Activated T-helper 2 cell treated with anti-CD3 and anti-CD28 coated beads, Interferon-gamma antibody, Interleukin-2, Interleukin-4, amounts not matched to agents 10 μg/mL and 5 μg/mL and 100 μg/mL, durations not matched to agents 14 hours and 24 hours and 36 hours (primary cell): ENCODE data around the gene CDHR3. TPM values are rescaled to one million over a fixed set of nuclear protein-coding genes. Genes with fewer than 3 reads are reported as not detected.
A peak's percentile ranks its signal among the peaks of the same experiment; 100 is the strongest.

ENCODE experiments used
- DNase-seq: peaks from one replicate; pipeline ENCODE4 v3.0.0; 2021; ENCODE audit warnings: low spot score
- H3K27ac Mint-ChIP-seq: one replicate; pipeline ENCODE4 v1.8.0; 2021; ENCODE audit warnings: mixed read lengths
- H3K27me3 Mint-ChIP-seq: one replicate; pipeline ENCODE4 v1.8.0; 2021; ENCODE audit warnings: low read depth, mixed read lengths
- H3K36me3 Mint-ChIP-seq: one replicate; pipeline ENCODE4 v1.8.0; 2021; ENCODE audit warnings: low read depth, mixed read lengths
- H3K4me1 Mint-ChIP-seq: one replicate; pipeline ENCODE4 v1.8.0; 2021; ENCODE audit warnings: low read depth, mixed read lengths
- H3K4me3 Mint-ChIP-seq: one replicate; pipeline ENCODE4 v1.8.0; 2021; ENCODE audit warnings: low read depth, mild to moderate bottlenecking, moderate library complexity, mixed read lengths
- H3K9me3 Mint-ChIP-seq: one replicate; pipeline ENCODE4 v1.8.0; 2021; ENCODE audit warnings: mixed read lengths
- intact Hi-C: fragments of 100-400 bp; cut with micrococcal nuclease; formaldehyde crosslinking; loops from one replicate; pipeline ENCODE4 v1.15.1; 2023
- total RNA-seq: library from RNA; stranded (reverse); gene quantifications from 2 replicates; pipeline ENCODE4 v1.2.3, GENCODE V29; 2022

The CDHR3 gene
- total RNA-seq, 1 donor from 2014 or later, result 0.98 TPM

GRCh38 chr7:106053109-106053508 is 90.0 kb downstream of the CDHR3 start:
- Mint-ChIP-seq H3K4me3 (no peak overlapping the region), H3K9me3 (no peaks in the 10 kb centered on the region), H3K27ac (no peak overlapping the region), H3K4me1 (peaks cover 12% of the 10 kb centered on the region), H3K36me3 (no peaks in the 10 kb centered on the region), H3K27me3 (peaks cover 23% of the 10 kb centered on the region)
- intact Hi-C loops, result no loop called here
- DNase-seq, result no peak

- peaks cover 20% of the 10 kb centered on the region for H3K27me3 Mint-ChIP-seq
- intact Hi-C loops, result no loop called here
- no peak for DNase-seq
- no peak overlapping the region for H3K4me3 Mint-ChIP-seq
- no peaks in the 10 kb centered on the region for H3K36me3 Mint-ChIP-seq
- H3K4me1 Mint-ChIP-seq, result peaks cover 17% of the 10 kb centered on the region
- H3K27ac Mint-ChIP-seq, result no peak overlapping the region
- H3K9me3 Mint-ChIP-seq, result no peaks in the 10 kb centered on the region
Observed at GRCh38 chr7:106054156-106054910, 91.3 kb downstream of the CDHR3 start.

- Mint-ChIP-seq H3K4me3 (no peak overlapping the region), H3K4me1 (peaks cover 19% of the 10 kb centered on the region), H3K27me3 (peaks cover 18% of the 10 kb centered on the region), H3K9me3 (no peaks in the 10 kb centered on the region), H3K36me3 (no peaks in the 10 kb centered on the region), H3K27ac (no peak overlapping the region)
- no peak for DNase-seq
- intact Hi-C loops, result loop anchor here (5.0 kb wide), 1 partner anchor 57 kb away; the partner anchor contains the start of gene SYPL1
Observed at GRCh38 chr7:106054971-106055532, 92.0 kb downstream of the CDHR3 start.

DNA sequence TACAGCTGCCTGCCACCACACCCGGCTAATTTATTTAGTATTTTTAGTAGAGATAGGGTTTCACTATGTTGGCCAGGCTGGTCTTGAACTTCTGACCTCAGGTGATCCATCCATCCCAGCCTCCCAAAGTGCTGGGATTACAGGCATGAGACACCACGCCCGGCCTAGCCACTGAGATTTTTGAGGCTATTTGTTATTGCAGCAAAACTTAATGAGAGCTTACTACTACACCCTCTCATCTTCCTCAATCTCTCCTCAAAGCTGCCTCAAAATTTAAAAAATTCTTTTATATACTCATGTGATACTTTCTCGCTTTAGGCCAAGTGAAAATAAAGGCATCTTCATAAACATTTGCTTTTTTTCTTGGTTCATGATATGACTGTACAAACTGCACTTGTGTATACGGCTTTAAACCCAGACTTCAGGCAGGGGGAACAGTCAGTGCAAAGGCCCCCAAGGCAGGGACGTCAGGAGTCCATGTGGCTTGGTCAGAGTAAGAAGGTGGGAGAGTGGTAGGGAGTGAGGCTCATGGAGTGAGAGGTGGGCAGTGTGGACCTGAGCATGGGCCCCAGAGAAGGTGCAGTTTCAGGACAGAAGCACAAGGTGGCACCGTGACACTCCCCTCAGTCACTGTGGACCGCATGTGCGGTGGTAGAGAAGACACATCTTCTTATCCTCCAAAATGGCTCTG is 93.6 kb downstream of the CDHR3 start:
- H3K4me1 Mint-ChIP-seq, result peaks cover 19% of the 10 kb centered on the region
- no peaks in the 10 kb centered on the region for H3K36me3 Mint-ChIP-seq
- peaks cover 14% of the 10 kb centered on the region for H3K27me3 Mint-ChIP-seq
- no peaks in the 10 kb centered on the region for H3K9me3 Mint-ChIP-seq
- H3K27ac Mint-ChIP-seq, result no peak overlapping the region
- intact Hi-C loops, result loop anchor here (1.0 to 5.0 kb wide), 2 partner anchors 56 to 97 kb away; partner anchors contain the start of gene SYPL1
- no peak overlapping the region for H3K4me3 Mint-ChIP-seq
- DNase-seq, result peak; percentile 57

DNA sequence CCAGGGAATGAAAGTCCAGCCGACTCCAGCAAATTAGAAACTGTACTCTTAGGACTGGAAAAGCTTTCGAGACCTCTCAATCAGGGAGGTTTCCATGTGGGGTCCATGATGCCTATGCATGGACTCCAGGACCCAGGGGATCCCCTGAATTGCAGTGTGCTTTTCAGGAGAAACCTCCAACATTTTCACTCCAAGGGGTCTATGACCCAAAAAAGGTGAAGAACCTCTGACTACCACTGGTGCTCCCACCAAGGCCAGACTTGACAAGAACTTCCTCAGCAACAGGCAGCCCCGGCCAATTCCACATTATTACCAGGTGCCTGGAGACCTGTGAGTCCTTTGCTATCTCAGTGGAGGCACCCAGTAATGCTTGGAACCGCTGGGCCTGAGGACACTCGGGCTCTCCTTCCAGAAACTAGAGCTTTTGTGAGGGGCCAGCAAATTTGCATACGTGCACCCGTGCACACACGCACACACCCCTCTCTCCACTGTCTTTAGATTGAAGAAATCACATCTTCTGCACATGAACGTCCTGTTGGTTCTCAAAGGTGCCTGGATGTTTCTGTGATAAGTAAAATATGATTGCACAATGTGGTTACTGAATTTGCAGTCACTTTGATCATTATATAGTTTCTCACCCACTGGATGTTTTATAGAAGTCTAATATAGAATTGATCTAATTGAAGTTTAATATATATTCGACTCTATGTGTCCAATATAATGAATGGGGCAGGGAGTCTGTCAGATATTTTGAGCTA is 94.3 kb downstream of the CDHR3 start:
- H3K27me3 Mint-ChIP-seq, result peaks cover 13% of the 10 kb centered on the region
- no peak overlapping the region for H3K4me3 Mint-ChIP-seq
- DNase-seq, result no peak
- peaks cover 22% of the 10 kb centered on the region for H3K4me1 Mint-ChIP-seq
- intact Hi-C loops, result loop anchor here (1.0 to 5.0 kb wide), 2 partner anchors 55 to 96 kb away; partner anchors contain the start of gene SYPL1
- no peaks in the 10 kb centered on the region for H3K36me3 Mint-ChIP-seq
- peak overlapping the region; percentile 48 for H3K27ac Mint-ChIP-seq
- H3K9me3 Mint-ChIP-seq, result no peaks in the 10 kb centered on the region

DNA sequence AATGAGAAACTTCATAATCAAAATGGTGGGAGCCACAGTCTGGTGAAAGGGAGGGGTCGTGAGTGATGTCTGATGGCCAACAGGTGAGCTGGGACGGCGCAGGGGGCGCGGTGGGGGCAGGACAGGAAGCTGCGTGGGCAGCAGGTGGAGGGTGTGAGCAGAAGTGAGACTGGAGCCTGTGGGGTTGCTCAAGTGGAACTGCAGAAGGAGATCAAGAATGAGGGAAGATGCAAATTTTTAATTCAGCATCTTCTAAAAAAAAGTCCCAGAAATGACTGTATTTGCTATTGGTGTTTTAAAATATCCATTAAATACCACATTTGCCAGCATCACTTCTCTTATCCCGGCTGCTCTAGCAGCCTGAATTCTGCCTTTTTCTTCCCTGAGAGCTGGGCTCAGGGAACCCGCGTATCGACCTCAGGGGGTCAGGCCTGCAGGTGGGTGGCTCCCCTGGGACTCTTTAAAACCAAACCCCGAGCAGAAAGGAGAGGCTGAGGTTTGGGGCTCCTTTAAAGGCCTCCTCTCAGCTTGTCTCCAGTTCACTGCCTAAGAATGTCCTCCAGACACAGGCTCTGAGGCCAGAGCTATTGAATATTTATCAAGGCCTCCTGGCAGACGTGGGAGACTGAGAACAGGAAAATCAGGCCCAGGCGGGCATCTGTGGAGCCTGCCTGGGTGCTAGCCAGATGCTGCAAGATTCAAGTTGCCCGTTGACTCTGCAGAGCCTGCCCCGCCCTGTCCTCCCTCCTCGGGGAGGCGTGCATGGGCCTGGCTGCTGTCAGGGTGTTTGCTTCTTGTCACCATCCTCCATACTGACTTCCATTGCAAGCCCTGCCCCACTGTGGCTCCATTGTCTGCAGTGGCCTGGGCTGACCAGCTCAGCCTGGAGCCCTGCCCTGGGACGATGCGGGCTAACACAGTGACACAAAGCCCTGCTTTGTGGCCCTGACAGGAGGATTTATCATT is 95.2 kb downstream of the CDHR3 start:
- no peaks in the 10 kb centered on the region for H3K36me3 Mint-ChIP-seq
- H3K27ac Mint-ChIP-seq, result peak overlapping the region; percentile 48
- no peaks in the 10 kb centered on the region for H3K9me3 Mint-ChIP-seq
- intact Hi-C loops, result loop anchor here (1.0 to 5.0 kb wide), 2 partner anchors 54 to 95 kb away; partner anchors contain the start of gene SYPL1
- peaks cover 12% of the 10 kb centered on the region for H3K27me3 Mint-ChIP-seq
- peaks cover 29% of the 10 kb centered on the region for H3K4me1 Mint-ChIP-seq
- no peak overlapping the region for H3K4me3 Mint-ChIP-seq
- no peak for DNase-seq

DNA sequence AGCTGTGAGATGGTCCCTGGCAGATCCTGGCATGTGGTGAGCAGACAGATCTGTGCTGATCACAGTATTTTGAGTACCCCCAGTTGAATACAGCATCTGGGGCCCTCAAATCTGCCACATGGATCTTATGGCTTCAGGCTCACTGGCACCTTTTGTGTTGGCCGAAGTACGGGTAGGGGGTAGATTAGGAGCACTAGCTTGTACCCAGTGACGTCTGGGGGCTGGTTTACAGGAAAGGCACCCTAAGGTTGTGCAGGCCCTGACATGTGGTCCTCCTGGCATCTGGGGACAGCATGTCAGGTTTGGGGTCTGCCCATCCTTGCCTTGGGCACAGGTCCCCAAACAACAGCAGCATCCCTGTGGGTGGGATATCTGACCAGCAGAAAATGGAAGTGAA is 95.9 kb downstream of the CDHR3 start:
- intact Hi-C loops, result loop anchor here (5.0 kb wide), 1 partner anchor 53 kb away; the partner anchor contains the start of gene SYPL1
- H3K4me3 Mint-ChIP-seq, result no peak overlapping the region
- no peak for DNase-seq
- H3K27ac Mint-ChIP-seq, result no peak overlapping the region
- H3K36me3 Mint-ChIP-seq, result no peaks in the 10 kb centered on the region
- peaks cover 5% of the 10 kb centered on the region for H3K27me3 Mint-ChIP-seq
- H3K9me3 Mint-ChIP-seq, result no peaks in the 10 kb centered on the region
- peaks cover 33% of the 10 kb centered on the region for H3K4me1 Mint-ChIP-seq

GRCh38 chr7:106059556-106059955 is 96.5 kb downstream of the CDHR3 start:
- Mint-ChIP-seq H3K4me1 (peaks cover 36% of the 10 kb centered on the region), H3K36me3 (no peaks in the 10 kb centered on the region), H3K4me3 (no peak overlapping the region), H3K27ac (no peak overlapping the region), H3K27me3 (peaks cover 2% of the 10 kb centered on the region), H3K9me3 (no peaks in the 10 kb centered on the region)
- no peak for DNase-seq
- intact Hi-C loops, result loop anchor here (5.0 kb wide), 1 partner anchor 53 kb away; the partner anchor contains the start of gene SYPL1

DNA sequence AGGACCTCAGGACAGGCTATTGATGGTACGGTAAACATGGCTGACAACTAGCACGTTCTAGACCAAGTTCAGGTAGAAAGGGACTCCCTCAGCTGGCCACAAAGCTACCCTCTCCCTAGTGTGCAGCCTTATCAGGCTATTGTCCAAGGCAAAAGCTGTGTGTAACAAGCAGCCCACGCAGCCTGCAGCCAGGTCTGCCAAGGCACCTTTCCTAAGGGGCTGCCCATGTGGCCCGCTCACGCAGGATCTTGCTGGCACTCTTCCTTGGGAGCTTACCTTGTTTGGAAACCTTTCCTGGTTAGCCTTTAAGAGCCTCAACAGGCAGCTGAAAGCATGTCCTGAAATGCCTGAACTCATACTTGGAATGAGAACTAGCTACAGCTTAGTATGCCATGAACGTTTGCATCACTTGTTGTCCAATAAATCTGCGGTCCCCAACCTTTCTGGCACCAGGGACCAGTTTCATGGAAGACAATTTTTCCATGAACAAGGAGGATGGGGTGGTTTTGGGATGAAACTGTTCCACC is 97.4 kb downstream of the CDHR3 start:
- DNase-seq, result no peak
- peaks cover 36% of the 10 kb centered on the region for H3K4me1 Mint-ChIP-seq
- no peaks in the 10 kb centered on the region for H3K36me3 Mint-ChIP-seq
- no peaks in the 10 kb centered on the region for H3K9me3 Mint-ChIP-seq
- H3K4me3 Mint-ChIP-seq, result no peak overlapping the region
- no peaks in the 10 kb centered on the region for H3K27me3 Mint-ChIP-seq
- intact Hi-C loops, result no loop called here
- no peak overlapping the region for H3K27ac Mint-ChIP-seq

GRCh38 chr7:106061301-106061979 is 98.4 kb downstream of the CDHR3 start:
- no peak for DNase-seq
- peaks cover 36% of the 10 kb centered on the region for H3K4me1 Mint-ChIP-seq
- intact Hi-C loops, result no loop called here
- H3K27me3 Mint-ChIP-seq, result no peaks in the 10 kb centered on the region
- no peaks in the 10 kb centered on the region for H3K36me3 Mint-ChIP-seq
- no peaks in the 10 kb centered on the region for H3K9me3 Mint-ChIP-seq
- H3K27ac Mint-ChIP-seq, result no peak overlapping the region
- H3K4me3 Mint-ChIP-seq, result no peak overlapping the region

GRCh38 chr7:106062006-106062405 is 98.9 kb downstream of the CDHR3 start:
- Mint-ChIP-seq H3K4me3 (no peak overlapping the region), H3K36me3 (no peaks in the 10 kb centered on the region), H3K27ac (no peak overlapping the region), H3K27me3 (no peaks in the 10 kb centered on the region), H3K9me3 (no peaks in the 10 kb centered on the region), H3K4me1 (peaks cover 32% of the 10 kb centered on the region)
- intact Hi-C loops, result no loop called here
- no peak for DNase-seq
